HEK293 (cell line): ENCODE measurements around the gene LRRC52.

Source experiments
- CTCF ChIA-PET: fragments of 350-600 bp; formaldehyde crosslinking; extraction: SDS; loops from one replicate; lab custom pipeline; 2021; ENCODE audit warnings: antibody characterized with exemption; lab: Yijun Ruan, JAX
- POLR2A ChIA-PET: fragments of 300-600 bp; formaldehyde crosslinking; extraction: SDS; loops from one replicate; lab custom pipeline; 2020; ENCODE audit warnings: antibody characterized with exemption, inconsistent platforms; lab: Yijun Ruan, JAX
- H3K27ac ChIP-seq: fragments of 200-500 bp; sonication (Bioruptor generic); 2 replicates; pipeline ENCODE4 v1.5.1; 2014; ENCODE audit warnings: low read depth, low read length, control low read depth, inconsistent platforms; ENCODE audit errors: extremely low read depth
- H3K36me3 ChIP-seq, 2 experiments: fragments of 200-500 bp in 1 of 2; sonication (Bioruptor generic) in 1 of 2; 1 replicate in 1 of 2; 2 replicates in 1 of 2; pipeline ENCODE4 v1.5.1; 2014 to 2017; ENCODE audit warnings: inconsistent platforms in 2 of 2, low read length in 2 of 2; ENCODE audit not compliant: control insufficient read depth in 2 of 2, insufficient read depth in 1 of 2
- H3K4me1 ChIP-seq: fragments of 200-500 bp; sonication (Bioruptor generic); 2 replicates; pipeline ENCODE4 v1.5.1; 2014; ENCODE audit warnings: mild to moderate bottlenecking, low read length, inconsistent platforms; ENCODE audit not compliant: control insufficient read depth, insufficient read depth
- H3K4me3 ChIP-seq: 2 replicates; pipeline ENCODE4 v1.5.1; 2011; ENCODE audit warnings: low read depth, mild to moderate bottlenecking, control low read depth, low read length, moderate library complexity
- H3K9me3 ChIP-seq: fragments of 200-500 bp; sonication (Bioruptor generic); 2 replicates; pipeline ENCODE4 v1.5.1; 2014; ENCODE audit warnings: low read depth, low read length, inconsistent platforms; ENCODE audit not compliant: control insufficient read depth, insufficient read depth
- EGR2 ChIP-seq: fragments of 450-650 bp; formaldehyde crosslinking; IDR thresholded peaks from 2 replicates; pipeline ENCODE4 v1.5.1; 2016; ENCODE audit warnings: low read depth, missing biosample characterization, missing genetic modification characterization
- GLIS2 ChIP-seq: fragments of 450-650 bp; formaldehyde crosslinking; IDR thresholded peaks from 2 replicates; pipeline ENCODE4 v1.5.1; 2016; ENCODE audit warnings: missing biosample characterization, missing genetic modification characterization
- KLF16 ChIP-seq: fragments of 450-650 bp; formaldehyde crosslinking; IDR thresholded peaks from 2 replicates; pipeline ENCODE4 v1.5.1; 2017; ENCODE audit warnings: missing biosample characterization, missing genetic modification characterization
- KLF8 ChIP-seq: fragments of 450-650 bp; formaldehyde crosslinking; IDR thresholded peaks from 2 replicates; pipeline ENCODE4 v1.5.1; 2016; ENCODE audit warnings: missing biosample characterization, missing genetic modification characterization
- KLF9 ChIP-seq: fragments of 450-650 bp; formaldehyde crosslinking; IDR thresholded peaks from 2 replicates; pipeline ENCODE4 v1.5.1; 2016; ENCODE audit warnings: missing biosample characterization, missing genetic modification characterization, low read depth
- PATZ1 ChIP-seq: fragments of 450-650 bp; formaldehyde crosslinking; IDR thresholded peaks from 2 replicates; pipeline ENCODE4 v1.5.1; 2016; ENCODE audit warnings: missing biosample characterization, missing genetic modification characterization
- PRDM10 ChIP-seq: fragments of 450-650 bp; formaldehyde crosslinking; IDR thresholded peaks from 2 replicates; pipeline ENCODE4 v1.5.1; 2016; ENCODE audit warnings: missing biosample characterization, missing genetic modification characterization
- PRDM6 ChIP-seq: fragments of 450-650 bp; formaldehyde crosslinking; IDR thresholded peaks from 2 replicates; pipeline ENCODE4 v1.5.1; 2017; ENCODE audit warnings: missing biosample characterization, missing genetic modification characterization
- SP2 ChIP-seq: fragments of 450-650 bp; formaldehyde crosslinking; IDR thresholded peaks from 2 replicates; pipeline ENCODE4 v1.5.1; 2016; ENCODE audit warnings: missing biosample characterization, missing genetic modification characterization
- SP7 ChIP-seq: fragments of 450-650 bp; formaldehyde crosslinking; IDR thresholded peaks from 2 replicates; pipeline ENCODE4 v1.5.1; 2016; ENCODE audit warnings: missing biosample characterization, missing genetic modification characterization
- TRIM28 ChIP-seq: IDR thresholded peaks from 2 replicates; pipeline ENCODE4 v1.6.1; 2011; ENCODE audit warnings: low read length, control low read depth, borderline replicate concordance
- ZBTB10 ChIP-seq: fragments of 450-650 bp; formaldehyde crosslinking; IDR thresholded peaks from 2 replicates; pipeline ENCODE4 v1.5.1; 2016; ENCODE audit warnings: missing biosample characterization, missing genetic modification characterization
- ZBTB17 ChIP-seq: fragments of 450-650 bp; formaldehyde crosslinking; IDR thresholded peaks from 2 replicates; pipeline ENCODE4 v1.5.1; 2016; ENCODE audit warnings: missing biosample characterization, missing genetic modification characterization
- ZBTB26 ChIP-seq: fragments of 450-650 bp; formaldehyde crosslinking; optimal IDR thresholded peaks from 2 replicates; pipeline ENCODE3; 2016; ENCODE audit warnings: missing biosample characterization, mild to moderate bottlenecking, missing genetic modification characterization
- ZBTB8A ChIP-seq: fragments of 450-650 bp; formaldehyde crosslinking; IDR thresholded peaks from 2 replicates; pipeline ENCODE4 v1.5.1; 2016; ENCODE audit warnings: missing biosample characterization, missing genetic modification characterization
- ZFP69B ChIP-seq: fragments of 450-650 bp; formaldehyde crosslinking; IDR thresholded peaks from 2 replicates; pipeline ENCODE4 v1.5.1; 2016; ENCODE audit warnings: missing biosample characterization, missing genetic modification characterization
- ZNF211 ChIP-seq: fragments of 450-650 bp; formaldehyde crosslinking; IDR thresholded peaks from 2 replicates; pipeline ENCODE4 v1.5.1; 2016; ENCODE audit warnings: low read depth, missing biosample characterization, missing genetic modification characterization
- ZNF501 ChIP-seq: fragments of 450-650 bp; formaldehyde crosslinking; IDR thresholded peaks from 2 replicates; pipeline ENCODE4 v1.5.1; 2016; ENCODE audit warnings: missing biosample characterization, missing genetic modification characterization
- ZNF585B ChIP-seq: fragments of 450-650 bp; formaldehyde crosslinking; IDR thresholded peaks from 2 replicates; pipeline ENCODE4 v1.5.1; 2016; ENCODE audit warnings: missing biosample characterization, missing genetic modification characterization
- ZNF629 ChIP-seq: fragments of 450-650 bp; formaldehyde crosslinking; IDR thresholded peaks from 2 replicates; pipeline ENCODE4 v1.5.1; 2017; ENCODE audit warnings: missing biosample characterization, missing genetic modification characterization
- ZNF792 ChIP-seq: fragments of 450-650 bp; formaldehyde crosslinking; IDR thresholded peaks from 2 replicates; pipeline ENCODE4 v1.5.1; 2016; ENCODE audit warnings: missing biosample characterization, missing genetic modification characterization
- ZSCAN30 ChIP-seq: fragments of 450-650 bp; IDR thresholded peaks from 2 replicates; pipeline ENCODE4 v1.5.1; 2018; ENCODE audit warnings: missing biosample characterization, mild to moderate bottlenecking, missing genetic modification characterization, moderate library complexity

The LRRC52 gene

GRCh38 chr1:165595246-165595938, 51.6 kb downstream of the LRRC52 start (continued):
- no peak for TF ChIP-seq PRDM6 (tag by site-specific recombination)

- CTCF ChIA-PET, result interaction anchor here (0.6 to 9.0 kb wide), 9 partner anchors 11 to 327 kb away, joined by 3 to 108 read pairs (median 4); no protein-coding TSS in a partner anchor
- TF ChIP-seq GLIS2 (tag by site-specific recombination), result peak; percentile 75
- peak; percentile 53; the same call in 1 of the 2 replicates for TF ChIP-seq KLF8 (tag by site-specific recombination)
- peak; percentile 53; the same call in 1 of the 2 replicates for TF ChIP-seq ZFP69B (tag by site-specific recombination)
- 0 out of 2 replicates have a peak, but pooled peaks have one; percentile 27 for TF ChIP-seq SP7
- no peak for TF ChIP-seq ZBTB10 (tag by site-specific recombination)
- peak; percentile 54 for TF ChIP-seq EGR2
- TF ChIP-seq ZNF501 (tag by site-specific recombination), result peak; percentile 21; the same call in 1 of the 2 replicates
- no peak for TF ChIP-seq ZNF211 (tag by site-specific recombination)
- TF ChIP-seq ZBTB26, result peak; percentile 25
- TF ChIP-seq ZBTB17 (tag by site-specific recombination), result peak; percentile 90
- 0 out of 2 replicates have a peak, but pooled peaks have one; percentile 32 for TF ChIP-seq KLF16 (tag by site-specific recombination)
- peak; percentile 98 for TF ChIP-seq PRDM10
- no peak for TF ChIP-seq ZNF792 (tag by site-specific recombination)
- peak; percentile 98 for TF ChIP-seq SP2 (tag by site-specific recombination)
- 0 out of 2 replicates have a peak, but pooled peaks have one; percentile 17 for TF ChIP-seq ZNF629
- TF ChIP-seq ZBTB8A (tag by site-specific recombination), result 0 out of 2 replicates have a peak, but pooled peaks have one; percentile 14
- no peak for TF ChIP-seq ZNF585B (tag by site-specific recombination)
- 0 out of 2 replicates have a peak, but pooled peaks have one; percentile 6 for TF ChIP-seq ZSCAN30 (tag by site-specific recombination)
- TF ChIP-seq PATZ1 (tag by site-specific recombination), result peak; percentile 83
- 0 out of 2 replicates have a peak, but pooled peaks have one; percentile 15 for TF ChIP-seq KLF9
- no peak for TF ChIP-seq TRIM28
These were observed 54.3 kb downstream of the LRRC52 start for GRCh38 chr1:165597883-165598675.

More at GRCh38 chr1:165597883-165598675, 54.3 kb downstream of the LRRC52 start:
- peak overlapping the region; percentile 60 for H3K4me3 ChIP-seq
- H3K9me3 ChIP-seq, result no peaks in the 10 kb centered on the region
- no peaks in the 10 kb centered on the region for H3K36me3 ChIP-seq
- POLR2A ChIA-PET, result interaction anchor here (0.8 to 1.3 kb wide), 2 partner anchors 33 to 205 kb away, joined by 4 to 7 read pairs; partner anchors contain the start of gene MGST3
- no peak overlapping the region; the same call in 1 of the 2 replicates for H3K27ac ChIP-seq
- no peaks in the 10 kb centered on the region for H3K4me1 ChIP-seq
